Epithelial cell of proximal tubule (primary cell): ENCODE data around the gene KLK3. TPM values are rescaled to one million over a fixed set of nuclear protein-coding genes. Genes with fewer than 3 reads are reported as not detected.

Experiments used
- DNase-seq: peaks from one replicate; pipeline ENCODE4 v3.0.0-alpha.2; 2011; ENCODE audit warnings: low read depth
- H3K4me3 ChIP-seq: 2 replicates; pipeline ENCODE4 v1.5.1; 2011; ENCODE audit warnings: low read depth, mild to moderate bottlenecking, low read length
- CTCF ChIP-seq: conservative IDR thresholded peaks from 2 replicates; pipeline ENCODE4 v1.5.1; 2012; ENCODE audit warnings: low read depth, mild to moderate bottlenecking, low read length
- total RNA-seq: library from RNA; depleted of rRNA; stranded (reverse); fragments of >200 nt; gene quantifications from 2 replicates; pipeline ENCODE4 v1.2.3, GENCODE V29; 2015

The KLK3 gene
- total RNA-seq, 1 donor from 2014 or later: not detected

DNA sequence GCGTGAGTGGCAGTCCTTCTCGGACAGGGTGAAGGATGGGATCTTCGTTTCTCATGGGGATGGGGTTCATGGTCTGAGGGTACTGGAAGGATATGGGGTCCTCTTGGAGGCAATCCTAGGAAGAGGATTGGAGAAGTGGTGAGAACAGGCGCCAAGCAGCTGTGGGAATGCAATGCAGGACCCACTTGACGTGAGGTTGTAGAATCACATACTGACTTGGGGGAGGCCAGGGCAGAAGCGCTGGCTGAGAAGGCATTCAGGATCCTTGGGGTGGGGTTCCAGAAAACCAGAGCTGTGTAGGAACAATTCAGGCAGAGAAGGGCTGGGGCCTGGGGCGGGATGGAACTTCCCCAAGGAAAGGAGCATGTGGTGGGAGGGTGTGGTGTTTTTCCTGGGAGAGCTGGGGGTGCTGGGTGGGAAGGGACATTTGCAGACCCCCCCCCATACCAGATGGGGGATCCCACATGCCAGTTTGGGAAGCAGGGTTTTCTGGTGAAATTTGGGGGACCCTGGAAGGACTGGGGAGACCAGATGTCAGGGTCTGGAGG is 32.0 kb upstream of the KLK3 start:
- DNase-seq: no peak
- TF ChIP-seq CTCF: no peak
- H3K4me3 ChIP-seq: no peak overlapping the region

GRCh38 chr19:50823389-50824042 is 31.2 kb upstream of the KLK3 start, which contains the start of gene KLK1:
KLK1 (minus strand) TSS chr19:50823787; CDS start chr19:50823748, 39 bp downstream.
- no peak within 1 kb of the TSS for H3K4me3 ChIP-seq
- no peak for DNase-seq
- no peak for TF ChIP-seq CTCF

GRCh38 chr19:50826492-50827240 is 28.0 kb upstream of the KLK3 start:
- no peak for DNase-seq
- no peak for TF ChIP-seq CTCF
- H3K4me3 ChIP-seq: no peak overlapping the region

DNA sequence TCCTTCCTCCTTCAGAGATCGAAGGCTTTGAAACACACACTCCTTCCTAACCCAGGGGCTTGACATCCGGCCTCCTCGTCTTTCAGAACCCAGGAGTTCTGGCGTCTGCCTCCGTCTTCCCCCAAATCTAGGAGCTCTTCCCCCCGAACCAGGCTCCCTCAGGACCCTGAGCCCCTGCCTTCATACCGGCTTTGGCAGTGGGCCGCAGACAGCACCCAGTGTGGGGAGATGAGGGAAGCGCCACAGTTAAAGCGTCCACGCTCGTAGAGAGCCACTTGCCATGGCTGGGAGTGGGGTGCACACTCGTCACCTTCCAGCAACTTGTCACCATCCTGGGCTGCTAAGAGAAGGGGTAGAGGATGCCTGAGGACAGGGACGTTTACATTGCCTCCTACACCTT is 27.2 kb upstream of the KLK3 start:
- no peak overlapping the region for H3K4me3 ChIP-seq
- DNase-seq: no peak
- no peak for TF ChIP-seq CTCF

- no peak overlapping the region for H3K4me3 ChIP-seq
- TF ChIP-seq CTCF: no peak
- no peak for DNase-seq
Measured at GRCh38 chr19:50829801-50830200, 24.9 kb upstream of the KLK3 start.

DNA sequence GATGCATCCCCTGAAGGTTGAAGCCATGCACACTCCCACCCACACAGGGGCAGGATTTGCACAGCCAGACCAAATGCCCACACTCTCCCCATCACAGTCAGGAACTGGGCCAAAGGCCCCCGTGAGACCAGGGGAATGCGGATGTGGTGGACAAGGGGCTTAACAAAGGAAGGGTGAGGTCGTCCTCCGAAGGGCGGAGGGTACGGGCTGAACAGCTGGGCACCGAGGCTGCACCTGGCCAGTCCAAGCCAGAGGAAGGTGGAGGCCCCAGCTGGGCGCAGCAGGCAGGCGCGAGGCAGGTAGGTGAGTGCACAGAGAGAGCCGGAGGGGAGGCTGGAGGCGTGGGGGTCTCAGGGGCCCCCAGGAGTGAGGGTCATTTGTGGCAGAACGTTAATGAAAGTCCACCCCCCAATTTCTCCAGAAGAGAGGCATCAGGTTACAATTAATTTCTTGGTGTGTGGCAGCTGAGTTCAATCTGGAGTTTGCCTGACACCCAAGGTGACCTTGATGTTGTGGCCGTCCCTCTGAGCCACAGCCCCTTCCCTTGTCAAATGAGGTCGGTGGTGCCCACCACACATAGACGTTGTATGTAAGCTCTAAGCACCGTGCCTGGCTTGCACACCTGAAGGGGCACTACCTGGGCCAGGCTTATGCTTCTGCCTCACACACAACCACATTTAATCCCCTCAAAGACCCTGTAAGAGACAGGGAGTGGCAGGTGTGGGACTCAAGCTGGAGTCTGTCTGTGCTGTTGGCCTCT is 24.3 kb upstream of the KLK3 start:
- H3K4me3 ChIP-seq: no peak overlapping the region
- no peak for TF ChIP-seq CTCF
- no peak for DNase-seq
